ENCODE results near the gene HASPIN.

Gene HASPIN

DNA sequence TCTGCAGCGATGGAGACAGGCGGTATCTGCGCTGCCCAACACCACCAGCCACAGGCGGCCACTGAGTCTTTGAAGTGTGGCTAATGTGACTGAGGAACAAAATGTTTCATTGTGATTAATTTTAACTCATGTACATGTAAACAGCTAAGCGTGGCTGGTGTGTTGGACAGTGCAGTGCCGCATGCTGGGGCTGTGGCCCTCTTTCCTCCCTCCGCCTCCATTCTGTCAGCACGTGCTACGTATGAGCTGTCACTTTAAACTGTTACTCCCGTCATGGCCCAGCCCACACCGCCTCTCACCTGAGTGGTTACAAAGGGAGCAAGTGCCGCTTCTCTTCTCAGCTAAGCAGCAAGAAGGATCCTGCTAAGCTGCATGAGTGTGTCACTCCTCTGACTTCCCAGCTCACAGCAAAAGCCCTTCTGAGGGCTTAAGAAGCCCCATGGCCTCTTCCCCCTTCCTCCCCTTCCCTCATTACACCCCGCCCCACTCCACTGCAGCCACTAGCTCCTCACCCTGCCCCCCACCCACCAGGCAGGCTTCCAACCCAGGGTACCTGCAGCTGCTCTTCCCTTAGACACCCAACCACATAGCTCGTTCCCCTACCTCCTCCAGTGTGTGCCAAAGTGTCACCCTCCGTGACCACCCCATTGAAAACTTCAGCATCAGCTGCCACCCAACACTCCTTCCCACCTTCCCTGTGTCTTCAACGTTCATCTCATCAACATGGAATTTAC is 15.0 kb downstream of the HASPIN start:
- peak; percentile 74 for DNase-seq (ENCODE audit: low spot score)

DNA sequence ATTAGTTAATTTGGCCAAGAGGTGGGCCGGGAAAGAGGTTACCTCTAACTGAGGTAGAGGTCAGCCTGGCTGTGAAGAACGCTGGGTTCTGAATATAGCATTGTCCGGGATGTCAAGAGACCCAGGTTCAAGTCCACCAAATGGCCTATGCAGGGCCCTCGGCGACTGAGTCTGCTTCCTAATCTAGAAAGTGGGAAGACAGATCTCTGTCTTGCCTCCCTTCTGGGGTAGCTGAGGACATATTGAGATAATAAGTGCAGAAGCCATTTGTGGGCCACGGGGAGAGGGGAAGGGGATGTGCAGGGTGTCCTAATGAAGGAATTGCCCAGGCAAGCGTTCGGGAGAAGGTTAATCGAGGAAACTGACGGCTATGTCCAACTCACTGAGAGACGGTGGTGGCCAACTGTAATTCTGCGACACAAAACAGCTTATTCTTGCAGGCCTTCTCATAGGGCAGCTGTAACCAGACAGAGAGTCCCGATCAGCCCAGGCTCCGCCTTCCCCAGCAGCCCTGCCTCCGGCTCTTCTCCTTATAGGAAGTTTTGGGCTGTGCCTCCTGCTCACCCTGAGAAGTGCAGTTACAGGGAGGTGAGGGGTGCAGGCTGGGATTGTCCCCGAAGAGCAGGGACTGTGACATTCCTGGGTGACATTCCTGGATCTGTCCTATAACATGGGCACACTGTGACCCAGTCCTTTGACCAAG is 15.9 kb downstream of the HASPIN start:
- no peak for DNase-seq (ENCODE audit: low spot score)

DNA sequence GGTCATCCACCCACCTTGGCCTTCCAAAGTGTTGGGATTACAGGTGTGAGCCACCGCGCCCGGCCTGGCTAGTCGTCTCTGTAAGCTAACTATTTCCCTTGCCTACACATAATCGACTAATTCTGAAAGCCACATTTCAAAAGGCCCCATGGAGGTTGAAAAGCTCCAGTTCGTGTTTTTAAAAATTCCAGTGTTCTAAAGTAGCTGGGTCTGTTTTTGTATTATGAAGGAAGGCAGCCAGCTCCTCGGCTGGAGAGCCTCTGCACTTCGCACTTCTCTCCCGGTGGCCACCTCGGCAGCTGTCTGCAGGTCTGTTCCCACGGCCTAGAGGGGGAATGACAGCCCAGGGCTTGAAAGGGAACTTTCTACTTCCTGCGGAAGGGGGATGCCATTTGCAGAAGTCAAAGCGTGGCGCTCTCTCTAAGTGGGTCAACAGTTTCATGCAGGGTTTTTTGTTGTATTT is 16.9 kb downstream of the HASPIN start:
- DNase-seq (ENCODE audit: low spot score), result no peak

DNA sequence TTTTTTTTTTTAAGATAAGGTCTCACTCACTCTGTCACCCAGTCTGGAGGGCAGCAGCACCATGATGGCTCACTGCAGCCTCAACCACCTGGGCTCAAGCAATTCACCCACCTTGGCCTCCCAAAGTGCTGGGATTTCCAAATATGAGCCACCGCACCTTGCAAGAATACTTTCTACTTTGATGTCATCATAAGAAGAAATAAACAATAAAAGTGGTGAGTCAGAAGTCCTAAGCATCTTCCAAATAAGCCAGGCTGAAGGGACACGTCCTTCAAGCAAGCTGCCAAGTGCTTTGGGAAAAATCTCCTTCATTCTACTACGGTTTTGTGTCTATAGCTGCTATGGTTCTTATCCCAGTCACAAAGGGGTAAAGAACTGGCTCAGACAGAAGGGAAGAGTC is 20.3 kb downstream of the HASPIN start:
- DNase-seq (ENCODE audit: low spot score), result no peak

DNA sequence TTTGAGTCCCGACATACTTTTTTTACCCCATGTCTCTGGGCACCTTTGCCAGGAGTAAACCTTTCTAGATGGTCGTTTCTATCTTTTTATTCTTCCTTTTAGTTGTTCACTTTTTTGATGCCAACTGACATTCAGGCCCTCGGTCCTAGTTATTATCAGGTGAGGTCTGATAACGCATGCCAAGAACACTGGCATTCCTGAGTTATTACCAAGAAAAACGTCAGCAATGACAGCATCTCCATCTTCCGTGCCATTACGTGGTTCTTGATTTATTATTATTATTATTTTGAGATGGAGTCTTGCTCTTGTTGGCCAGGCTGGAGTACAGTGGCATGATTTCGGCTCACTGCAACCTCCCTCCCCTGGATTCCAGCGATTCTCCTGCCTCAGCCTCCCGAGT is 21.4 kb downstream of the HASPIN start:
- DNase-seq (ENCODE audit: low spot score), result no peak

DNA sequence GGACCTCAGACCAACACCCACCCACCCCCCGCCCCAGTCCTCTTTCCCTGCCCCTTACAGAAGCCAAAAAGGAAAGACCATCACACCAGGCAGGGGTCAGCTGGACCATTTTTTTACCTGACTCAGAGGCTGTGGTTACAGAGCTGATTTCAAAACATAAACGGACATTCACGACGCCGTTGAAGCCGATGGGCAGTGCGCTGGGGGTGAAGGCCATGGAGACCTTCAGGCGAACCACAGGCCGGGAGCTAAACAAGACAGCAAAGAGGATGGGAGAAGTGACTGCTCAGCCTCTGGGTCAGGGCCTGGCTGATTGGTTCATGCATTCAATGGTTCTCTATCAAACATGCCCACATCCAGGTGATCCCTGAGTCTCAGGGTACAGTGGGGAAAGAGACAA is 24.1 kb downstream of the HASPIN start:
- DNase-seq (ENCODE audit: low spot score), result no peak

DNA sequence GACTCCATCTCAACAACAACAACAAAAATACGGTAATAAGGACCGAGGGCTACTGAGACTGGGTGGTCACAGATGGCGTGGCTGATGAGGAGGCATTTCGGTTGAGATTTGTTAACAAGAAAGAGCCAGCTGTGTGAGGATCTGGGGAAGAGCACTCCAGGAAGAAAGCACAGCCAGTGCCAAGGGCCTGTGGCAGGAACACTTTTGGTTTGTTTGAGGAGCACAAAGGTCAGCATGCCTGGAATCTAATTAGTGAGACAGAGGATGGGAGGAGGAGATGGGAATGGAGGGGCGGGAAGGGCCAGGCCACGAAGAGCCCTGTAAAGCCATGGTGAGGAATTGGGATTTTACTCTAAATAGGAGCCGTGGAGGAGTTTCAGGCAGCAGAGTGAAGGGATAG is 24.9 kb downstream of the HASPIN start:
- no peak for DNase-seq (ENCODE audit: low spot score)

DNA sequence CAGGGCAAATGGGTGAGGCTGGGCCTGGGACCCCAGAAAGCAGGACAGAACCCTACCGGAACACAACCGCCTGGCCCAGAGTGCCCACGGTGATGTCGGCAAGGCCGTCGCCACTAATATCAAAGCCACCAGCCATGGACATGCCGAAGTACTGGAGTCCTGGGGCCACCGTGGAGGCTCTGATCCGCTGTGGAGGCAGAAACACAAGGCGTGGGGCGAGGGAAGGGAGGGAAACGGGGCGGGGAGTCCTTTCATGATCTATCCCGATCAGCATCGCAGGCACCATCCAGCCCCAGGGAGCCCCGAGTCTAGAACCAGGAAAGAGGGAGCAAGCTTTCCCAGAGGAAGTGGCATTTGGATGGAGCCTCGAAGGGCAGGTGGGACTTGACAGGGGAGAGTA is 26.6 kb downstream of the HASPIN start:
- no peak for DNase-seq (ENCODE audit: low spot score)

DNA sequence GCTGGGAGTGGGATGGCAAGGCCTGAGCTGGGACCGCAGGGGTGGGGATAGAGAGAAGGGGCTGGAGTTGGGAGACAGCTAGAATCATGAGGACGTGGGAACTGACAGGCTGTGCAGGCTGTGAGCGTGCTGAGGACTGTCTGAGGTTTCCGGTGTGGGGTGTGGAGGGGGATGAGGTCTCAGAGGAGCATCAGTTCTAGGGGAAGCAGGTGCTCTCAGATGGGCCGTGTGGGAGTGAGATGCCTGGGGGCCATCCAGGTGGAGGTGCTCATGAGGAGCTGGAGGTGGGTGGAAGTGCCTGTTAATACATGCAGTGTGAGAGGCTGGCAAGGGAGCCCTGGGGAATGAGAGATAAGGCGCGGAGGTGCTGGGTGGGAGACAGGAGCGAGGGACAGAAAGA is 27.2 kb downstream of the HASPIN start:
- DNase-seq (ENCODE audit: low spot score), result no peak

DNA sequence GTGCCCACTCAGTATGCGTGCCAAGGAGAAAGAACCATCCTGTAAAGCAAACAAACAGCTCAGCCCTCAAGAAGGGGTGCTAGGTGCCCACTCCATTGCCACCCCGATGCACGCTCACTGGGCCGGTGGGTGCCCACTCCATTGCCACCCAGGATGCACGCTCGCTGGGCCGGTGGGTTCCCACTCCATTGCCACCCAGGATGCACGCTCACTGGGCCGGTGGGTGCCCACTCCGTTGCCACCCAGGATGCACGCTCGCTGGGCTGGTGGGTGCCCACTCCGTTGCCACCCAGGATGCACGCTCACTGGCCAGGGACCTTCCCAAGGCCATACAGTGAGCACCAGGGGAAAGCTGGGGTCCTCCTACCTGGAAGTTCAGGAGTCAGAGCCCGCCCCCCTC is 28.1 kb downstream of the HASPIN start:
- no peak for DNase-seq (ENCODE audit: low spot score)

DNA sequence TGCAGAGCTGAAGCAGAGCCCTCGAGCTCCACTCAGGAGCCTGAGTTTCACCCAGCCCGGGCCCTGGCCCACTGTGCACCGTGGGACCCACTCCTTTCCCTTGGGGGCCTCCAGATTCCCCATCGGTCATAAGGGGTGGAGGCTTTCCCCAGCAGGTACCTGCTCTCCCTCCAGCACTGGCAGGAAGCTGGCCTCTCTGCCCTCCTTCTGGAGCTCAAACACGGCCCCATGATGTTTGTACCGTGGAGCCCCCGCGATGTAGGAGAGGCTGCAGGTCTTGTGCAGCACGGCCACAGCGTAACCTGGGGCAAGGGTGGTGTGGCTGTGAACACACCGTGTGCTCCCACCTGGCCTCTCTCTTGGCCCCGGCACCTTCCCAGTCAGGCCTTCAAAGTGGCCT is 29.9 kb downstream of the HASPIN start:
- DNase-seq (ENCODE audit: low spot score), result no peak

DNA sequence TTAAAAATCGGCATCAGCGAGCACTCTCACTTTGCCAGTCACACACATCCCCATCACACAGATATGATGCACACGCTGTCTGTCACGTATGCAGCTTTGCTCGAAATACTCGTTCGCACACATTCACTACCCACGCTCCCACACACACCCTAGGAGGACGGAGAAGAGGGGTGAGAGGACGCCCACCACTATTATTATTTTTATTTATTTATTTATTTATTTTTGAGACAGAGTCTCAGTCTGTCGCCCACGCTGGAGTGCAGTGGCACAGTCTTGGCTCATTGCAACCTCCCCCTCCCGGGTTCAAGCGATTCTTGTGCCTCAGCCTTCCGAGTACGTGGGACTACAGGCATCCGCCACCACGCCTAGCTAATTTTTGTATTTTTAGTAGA is 30.4 kb downstream of the HASPIN start:
- DNase-seq (ENCODE audit: low spot score), result no peak

DNA sequence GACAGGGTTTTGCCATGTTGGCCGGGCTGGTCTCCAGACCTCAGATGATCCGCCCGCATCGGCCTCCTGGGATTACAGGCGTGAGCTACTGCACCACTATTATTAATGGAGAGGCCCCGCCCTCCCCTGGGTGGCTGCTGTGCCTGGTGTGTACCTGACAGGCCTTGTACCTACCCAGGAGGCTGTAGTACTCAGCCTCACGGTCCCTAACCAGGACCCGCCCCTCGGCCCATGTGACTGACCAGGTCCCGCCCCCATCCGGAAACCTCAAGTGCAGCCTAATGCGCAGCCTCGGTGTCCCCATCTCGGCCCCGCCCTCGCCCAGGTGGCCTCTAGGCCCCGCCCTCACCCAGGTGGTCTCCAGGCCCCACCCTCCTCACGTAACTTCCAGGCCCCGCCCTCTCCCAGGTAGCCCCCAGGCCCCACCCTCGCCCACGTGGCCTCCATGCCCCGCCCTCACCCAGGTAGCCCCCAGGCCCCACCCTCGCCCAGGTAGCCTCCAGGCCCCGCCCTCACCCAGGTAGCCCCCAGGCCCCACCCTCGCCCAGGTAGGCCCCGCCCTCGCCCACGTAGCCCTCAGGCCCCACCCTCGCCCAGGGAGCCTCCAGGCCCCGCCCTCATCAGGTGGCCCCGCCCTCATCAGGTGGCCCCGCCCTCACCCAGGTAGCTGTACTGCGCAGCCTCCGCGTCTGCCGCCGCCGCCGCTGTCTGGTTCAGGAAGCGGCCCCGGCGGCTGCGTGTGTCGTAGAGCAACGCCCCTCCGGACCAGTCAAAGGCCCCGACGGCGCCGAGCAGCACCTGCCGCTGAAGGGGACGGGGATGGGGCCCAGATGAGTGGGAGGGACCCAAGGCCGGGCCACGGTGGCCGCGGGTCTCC is 31.0 kb downstream of the HASPIN start:
- no peak for DNase-seq (ENCODE audit: low spot score)

DNA sequence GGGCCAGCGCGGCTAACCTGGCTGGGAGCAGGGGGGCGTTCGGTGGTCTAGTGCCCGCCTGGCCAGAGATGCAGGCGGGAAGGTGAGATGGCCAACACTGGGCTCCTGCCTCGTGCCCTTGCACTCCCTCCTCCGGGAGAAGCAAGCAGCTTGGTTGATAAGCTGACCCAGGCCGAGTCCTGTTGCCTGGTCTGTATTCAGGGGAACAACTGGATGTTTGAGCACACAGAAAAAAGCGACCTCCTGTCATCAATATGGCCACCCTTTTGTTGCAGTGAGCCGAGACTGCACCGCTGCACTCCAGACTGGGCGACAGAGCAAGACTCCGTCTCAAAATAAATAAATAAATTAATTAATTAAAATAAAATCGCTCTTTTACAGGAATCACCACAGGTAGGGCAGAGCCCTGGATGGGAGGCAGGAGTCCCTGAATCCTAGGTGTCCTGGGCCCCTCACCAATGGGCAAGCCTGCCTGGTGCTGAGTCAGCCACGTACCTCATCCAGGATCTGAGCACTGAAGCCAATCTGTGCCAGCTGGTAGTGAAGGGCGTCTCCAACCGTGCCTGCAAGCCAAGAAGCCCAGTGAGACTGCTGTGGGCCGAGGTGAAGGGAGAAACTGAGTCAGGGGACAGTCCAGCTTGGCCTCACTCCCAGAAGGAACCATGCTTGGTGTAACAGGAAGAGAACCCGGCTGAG is 31.8 kb downstream of the HASPIN start:
- DNase-seq (ENCODE audit: low spot score), result no peak

DNA sequence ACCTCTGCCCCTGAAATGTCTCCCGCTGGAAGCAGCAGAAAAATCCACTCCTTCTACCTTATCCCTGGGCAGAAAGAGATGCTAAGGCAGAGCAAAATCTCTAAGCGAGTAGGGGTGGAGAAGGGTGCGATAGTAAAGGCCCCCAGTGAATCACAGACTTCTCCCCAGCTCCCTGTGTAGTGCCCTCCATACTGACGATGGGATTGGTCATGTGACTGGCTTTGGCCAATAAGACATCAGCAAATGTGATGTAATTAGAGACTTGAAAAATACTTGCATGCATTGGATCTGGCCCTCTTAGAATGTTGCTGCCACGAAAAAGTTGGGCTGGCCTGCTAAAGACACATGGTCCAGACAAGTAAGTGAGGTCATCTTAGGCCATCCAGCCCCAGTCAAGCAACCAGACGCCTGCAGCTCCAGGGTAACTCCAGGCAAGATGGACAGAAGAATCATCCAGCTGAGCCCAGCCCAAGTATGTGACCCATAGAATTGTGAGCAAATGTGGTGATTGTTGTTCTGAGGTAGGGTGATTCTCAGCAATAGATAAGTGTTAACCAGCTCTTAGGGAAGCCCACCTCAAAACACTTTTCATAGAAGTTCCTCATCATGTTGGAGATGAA is 36.0 kb downstream of the HASPIN start:
- no peak for DNase-seq (ENCODE audit: low spot score)

DNA sequence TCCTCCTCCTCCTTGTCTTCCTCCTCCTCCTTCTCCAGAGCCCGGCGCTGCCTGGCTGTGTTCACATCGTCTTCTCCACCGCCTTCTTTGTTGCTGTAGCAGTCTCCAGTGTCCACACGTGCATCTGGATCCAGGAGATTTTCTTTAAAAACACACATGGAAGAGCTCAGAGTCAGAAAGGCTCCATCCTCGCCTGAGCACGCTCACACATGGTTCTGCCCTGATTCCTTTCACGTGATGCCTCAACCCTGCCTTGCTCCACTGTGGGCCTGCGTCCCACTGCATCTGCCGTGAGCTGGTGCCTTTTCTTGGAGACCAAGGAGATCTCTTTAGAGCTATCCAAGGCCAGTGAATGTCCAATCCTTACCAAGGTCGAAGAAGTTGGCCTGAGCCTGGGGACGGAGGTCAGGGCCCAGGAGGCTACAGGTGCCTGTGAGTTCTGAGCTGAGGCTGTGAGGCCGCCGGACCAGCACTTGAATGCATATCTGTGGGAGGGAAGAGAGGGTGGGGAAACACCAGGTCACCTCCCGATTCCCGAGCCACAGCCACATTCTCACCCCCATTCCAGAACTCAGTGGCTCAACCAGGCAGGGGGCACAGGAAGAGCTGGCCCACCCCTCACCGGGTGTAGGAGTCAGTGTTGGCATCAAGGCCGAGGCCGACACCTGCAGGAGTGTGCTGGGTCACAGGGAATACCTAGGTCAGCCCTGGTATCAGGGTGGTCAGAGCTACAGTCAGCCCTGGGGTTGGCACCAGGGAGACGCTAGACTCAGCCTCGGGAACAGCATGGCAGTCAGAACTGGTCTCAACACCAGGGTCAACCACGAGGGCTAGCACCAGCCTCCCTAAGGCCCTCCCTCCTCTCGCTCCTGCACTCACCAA is 37.6 kb downstream of the HASPIN start:
- no peak for DNase-seq (ENCODE audit: low spot score)

DNA sequence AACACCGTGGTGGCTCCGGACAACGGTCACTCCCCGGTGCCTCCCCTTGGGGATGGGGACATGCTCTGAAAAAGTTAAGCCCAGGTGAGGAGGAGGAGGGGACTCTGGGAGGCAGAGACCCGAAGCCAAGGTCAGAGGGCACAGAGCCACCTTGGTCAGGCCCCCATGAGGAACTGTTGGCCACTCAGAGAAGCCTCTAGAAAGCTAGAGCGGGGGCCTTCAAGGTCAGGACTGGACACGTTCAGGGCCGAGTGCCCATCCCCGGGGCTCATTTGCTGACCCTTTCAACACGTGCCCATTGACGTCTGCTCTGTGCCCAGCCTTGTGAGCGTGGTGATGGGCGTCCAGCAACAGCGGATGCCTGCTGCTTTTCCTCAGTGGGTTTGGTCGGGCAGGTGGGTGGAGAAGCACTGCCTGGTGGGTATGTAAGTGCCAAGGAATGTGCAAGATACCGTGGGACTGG is 38.2 kb downstream of the HASPIN start:
- no peak for DNase-seq (ENCODE audit: low spot score)

DNA sequence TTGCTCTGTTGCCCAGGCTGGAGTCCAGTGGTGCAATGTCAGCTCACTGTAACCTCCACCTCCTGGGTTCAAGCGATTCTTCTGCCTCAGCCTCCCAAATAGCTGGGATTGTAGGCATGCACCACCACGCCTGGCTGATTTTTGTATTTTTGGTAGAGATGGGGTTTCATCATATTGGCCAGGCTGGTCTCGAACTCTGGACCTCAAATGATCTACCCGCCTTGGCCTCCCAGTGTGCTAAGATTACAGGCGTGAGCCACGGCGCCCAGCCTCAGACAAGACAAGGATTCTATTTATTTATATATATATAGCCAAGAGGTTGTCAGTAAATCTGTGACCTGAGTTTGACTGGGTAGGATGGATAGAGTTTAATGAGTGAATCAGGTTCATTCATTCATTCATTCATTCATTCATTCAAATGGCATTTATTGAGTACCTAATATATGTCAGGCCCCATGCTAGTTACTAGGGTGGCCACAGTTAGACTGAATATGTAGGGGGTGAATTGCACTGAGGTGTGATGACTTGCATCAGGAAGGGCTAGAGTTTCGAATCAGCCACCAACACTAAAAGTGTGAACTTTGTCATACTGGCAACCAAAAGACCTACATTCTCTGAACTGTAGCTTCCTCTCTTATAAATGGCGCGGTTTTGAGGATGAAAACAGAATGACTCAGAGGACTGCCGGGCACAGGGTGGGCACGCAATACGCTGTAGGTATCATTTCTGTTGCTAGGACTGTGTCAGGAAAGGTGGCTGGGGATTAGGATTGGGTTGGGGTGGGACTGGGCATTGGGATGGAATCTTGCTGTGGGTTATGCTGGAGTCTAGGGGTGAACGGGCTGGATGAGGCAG is 39.4 kb downstream of the HASPIN start:
- no peak for DNase-seq (ENCODE audit: low spot score)

DNA sequence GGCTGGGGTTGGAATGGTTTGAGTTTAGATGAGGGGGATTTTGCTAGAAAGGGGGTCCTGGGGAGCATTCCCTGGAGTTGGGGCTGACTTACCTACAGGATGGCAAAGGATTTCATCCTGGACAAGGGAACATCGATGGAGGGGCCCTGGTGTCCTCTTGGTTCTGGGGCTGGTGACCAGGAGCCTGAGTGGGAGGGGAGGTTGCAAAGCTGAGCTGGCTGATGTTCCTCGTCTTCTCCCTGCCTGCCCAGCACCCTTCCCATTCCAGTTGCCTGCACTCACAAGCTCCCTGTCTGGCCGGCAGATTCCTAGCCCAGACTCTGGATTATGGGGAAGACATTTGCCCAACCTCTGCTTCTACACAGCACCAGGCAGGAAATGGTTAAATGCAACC is 40.1 kb downstream of the HASPIN start:
- no peak for DNase-seq (ENCODE audit: low spot score)

DNA sequence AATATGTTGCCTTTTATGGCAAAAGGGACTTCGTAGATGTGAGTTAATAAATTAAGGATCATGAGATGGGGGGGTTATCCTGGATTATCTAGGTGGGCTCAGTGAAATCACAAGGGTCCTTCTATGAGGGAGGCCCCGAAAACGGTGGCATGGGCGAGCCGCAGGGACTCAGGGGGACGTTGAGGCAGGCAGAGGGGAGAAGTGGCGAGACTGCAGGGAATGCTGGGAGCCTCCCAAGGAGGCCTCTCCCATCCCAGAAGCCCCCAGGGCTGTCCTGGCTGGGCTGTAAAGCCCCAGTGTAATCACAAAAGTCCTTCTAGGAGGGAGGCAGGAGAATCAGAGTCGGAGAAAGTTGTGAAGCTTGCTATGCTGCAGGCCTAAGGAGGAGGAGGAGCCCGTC is 42.3 kb downstream of the HASPIN start:
- no peak for DNase-seq (ENCODE audit: low spot score)

Data from cerebellar cortex (tissue), 1 donor.